HG03045 (cell line): Measurements from ENCODE around the gene ATOH8.

Experiments
- ATAC-seq: cut with Tn5 transposase; IDR thresholded peaks from one replicate; pipeline ENCODE4 v1.9.1; 2021; ENCODE audit warnings: mild to moderate bottlenecking, moderate library complexity; ENCODE audit not compliant: unreplicated experiment

Gene ATOH8

DNA sequence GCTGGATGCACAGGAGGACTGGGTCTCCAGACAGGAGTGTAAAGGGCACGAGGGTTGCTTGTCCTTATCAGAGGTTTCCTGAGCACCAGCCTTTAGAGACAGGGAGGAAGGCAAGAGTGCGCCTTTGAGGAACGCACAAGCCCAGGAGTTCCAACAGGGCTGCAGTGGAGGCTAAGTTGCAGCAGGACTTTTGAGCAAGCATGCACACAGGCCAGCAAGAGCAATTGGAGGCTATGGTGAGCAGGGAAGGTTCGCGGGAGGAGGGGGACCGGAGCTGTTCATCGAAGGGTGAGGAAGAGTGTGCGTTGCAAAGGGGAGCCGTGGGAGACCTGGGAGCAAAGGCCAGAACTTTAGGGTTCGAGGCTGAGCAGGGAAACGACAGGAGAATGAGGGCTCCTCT, 2.2 kb upstream of the ATOH8 start:
- no peak for ATAC-seq

DNA sequence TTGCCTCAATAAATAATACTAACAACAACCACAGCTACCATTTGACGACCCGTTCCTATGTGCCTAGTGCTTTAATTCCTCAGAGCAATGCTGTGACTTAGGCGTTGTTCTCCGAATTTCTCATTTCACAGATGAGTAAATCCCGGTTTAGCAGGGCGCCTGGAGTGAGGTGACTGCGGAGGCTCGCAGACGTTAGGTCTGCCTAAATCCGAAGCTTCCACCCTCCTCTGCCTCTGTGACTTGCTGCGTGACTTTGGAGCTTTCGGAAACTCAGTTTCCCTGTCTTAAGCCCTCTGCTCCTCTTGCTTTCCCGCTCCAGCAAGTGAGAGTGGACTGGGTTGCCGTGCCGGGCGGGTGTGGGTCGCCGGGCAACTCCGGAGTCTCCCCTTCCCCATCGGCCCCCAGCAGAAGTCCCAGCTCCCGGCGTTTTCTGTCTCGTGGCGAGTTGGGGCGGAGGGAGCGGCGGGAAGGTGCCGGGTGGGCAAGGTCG, 711 bp upstream of the ATOH8 start:
- no peak for ATAC-seq

DNA sequence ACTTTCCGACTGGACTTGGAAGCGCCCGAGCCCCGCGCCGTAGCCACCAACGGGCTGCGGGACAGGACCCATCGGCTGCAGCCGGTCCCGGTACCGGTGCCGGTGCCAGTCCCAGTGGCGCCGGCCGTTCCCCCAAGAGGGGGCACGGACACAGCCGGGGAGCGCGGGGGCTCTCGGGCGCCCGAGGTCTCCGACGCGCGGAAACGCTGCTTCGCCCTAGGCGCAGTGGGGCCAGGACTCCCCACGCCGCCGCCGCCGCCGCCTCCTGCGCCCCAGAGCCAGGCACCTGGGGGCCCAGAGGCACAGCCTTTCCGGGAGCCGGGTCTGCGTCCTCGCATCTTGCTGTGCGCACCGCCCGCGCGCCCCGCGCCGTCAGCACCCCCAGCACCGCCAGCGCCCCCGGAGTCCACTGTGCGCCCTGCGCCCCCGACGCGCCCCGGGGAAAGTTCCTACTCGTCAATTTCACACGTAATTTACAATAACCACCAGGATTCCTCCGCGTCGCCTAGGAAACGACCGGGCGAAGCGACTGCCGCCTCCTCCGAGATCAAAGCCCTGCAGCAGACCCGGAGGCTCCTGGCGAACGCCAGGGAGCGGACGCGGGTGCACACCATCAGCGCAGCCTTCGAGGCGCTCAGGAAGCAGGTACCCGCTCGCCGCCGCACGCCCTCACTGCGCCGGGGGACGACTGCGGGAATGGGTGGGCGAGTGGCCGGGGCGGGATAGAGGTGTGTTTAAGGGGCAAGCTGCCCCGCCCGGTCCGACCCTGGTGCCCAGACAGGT, 713 bp downstream of the ATOH8 start:
- no peak for ATAC-seq

DNA sequence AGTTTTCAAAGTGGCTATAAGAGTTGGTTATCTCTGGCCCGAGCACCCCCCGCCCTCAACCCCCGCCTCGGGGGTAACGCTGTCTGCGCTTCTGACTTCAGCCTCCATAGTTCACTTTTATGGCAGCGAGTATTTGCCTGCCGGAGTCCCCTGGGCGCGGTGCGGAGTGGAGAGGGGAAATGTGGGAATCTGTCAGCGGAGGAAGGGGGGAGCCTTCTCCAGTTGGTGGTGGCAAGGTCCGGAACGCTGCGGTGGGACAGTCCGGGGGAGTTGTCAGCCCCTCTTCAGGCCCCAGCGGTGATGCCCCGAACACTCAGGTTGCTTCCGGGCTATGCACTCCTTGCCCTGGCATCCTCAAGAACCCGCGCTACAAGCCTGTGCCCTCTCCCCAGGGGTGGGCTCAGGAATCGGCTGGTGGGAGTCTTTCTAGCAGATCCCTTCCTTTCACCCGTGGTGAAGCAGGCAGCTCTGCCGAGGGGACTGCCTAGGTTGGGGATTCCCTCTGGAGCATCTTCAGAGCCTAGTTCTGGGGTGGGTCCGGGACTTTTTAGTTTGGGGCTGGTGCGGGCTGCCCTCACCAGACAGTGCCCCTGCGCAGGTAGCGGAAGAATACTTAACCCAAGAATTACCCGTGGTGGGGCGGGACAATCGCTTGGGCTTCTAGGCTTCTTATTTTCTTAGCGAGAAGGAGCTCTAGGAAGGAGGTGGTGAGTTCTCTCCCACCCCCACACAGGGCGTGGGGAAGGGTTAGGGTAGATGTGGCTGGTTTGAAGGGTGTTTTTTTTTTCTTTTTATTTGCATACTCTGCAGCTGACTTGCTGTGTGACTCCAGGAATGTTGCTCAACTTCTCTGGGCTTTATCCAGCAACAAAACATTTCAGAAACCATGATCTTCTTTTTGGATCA, 1.6 kb downstream of the ATOH8 start:
- ATAC-seq, result no peak

DNA sequence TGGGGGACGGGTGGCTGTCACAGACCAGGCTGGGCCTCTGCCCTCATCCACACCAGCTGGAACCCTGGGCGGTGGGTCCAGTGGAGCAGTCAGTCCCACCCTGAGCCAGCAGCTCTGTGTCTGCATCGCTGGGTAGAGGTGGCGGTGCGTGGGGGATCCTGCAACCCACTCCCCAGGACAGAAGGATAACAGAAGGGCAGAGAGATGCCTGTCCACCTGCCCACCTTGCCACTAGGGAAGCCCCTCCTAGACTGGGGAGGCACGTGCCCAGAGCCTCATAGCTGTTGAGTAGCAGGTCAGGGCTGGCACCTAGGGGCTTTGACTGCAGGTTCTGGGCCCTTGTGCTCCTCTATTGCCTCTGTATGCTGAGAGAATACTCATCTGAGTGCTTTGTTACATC, 2.4 kb downstream of the ATOH8 start:
- ATAC-seq, result no peak

DNA sequence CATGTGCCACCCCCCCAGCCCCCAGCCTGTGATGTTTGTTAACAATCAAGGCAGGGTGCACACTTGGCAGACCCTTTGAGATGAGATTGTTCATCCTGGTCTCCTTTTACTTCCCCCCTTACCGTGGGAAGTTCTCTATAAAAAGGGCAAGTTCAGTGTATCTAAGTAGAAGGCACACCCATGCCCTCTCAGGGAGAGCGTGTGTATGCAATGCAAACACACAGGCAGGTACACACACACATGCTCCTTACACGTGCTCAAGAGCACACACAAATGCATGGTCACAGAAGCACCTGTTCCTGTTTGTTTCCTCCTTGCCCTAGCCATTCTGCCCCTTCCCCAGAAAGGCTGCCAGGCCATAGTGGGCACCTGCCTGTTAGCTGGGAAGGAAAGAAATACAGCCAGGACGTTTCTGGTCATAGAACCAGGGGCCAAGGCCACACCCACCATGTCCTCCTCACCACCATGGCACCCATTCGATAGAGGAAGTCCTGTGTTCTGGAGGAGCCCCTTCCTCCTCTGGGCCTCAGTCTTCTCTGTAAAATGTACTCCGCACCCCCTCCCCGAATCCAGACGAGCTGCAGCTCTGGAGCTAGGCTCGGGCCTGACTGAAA, 3.1 kb downstream of the ATOH8 start:
- ATAC-seq, result no peak

DNA sequence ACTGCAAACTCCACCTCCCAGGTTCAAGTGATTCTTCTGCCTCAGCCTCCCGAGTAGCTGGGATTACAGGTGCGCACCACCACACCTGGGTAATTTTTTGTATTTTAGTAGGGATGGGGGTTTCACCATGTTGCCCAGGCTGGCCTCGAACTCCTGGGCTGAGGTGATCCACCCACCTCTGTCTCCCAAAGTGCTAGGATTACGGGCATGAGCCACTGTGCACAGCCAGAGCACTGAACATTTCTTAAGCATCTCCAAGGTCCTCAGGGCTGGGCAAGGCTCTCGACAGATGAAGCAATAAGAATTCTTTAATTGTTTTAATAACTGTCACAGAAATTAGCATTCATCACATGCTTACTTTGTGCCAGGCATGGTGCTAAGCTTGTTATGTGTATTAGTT, 4.1 kb downstream of the ATOH8 start:
- ATAC-seq, result no peak

DNA sequence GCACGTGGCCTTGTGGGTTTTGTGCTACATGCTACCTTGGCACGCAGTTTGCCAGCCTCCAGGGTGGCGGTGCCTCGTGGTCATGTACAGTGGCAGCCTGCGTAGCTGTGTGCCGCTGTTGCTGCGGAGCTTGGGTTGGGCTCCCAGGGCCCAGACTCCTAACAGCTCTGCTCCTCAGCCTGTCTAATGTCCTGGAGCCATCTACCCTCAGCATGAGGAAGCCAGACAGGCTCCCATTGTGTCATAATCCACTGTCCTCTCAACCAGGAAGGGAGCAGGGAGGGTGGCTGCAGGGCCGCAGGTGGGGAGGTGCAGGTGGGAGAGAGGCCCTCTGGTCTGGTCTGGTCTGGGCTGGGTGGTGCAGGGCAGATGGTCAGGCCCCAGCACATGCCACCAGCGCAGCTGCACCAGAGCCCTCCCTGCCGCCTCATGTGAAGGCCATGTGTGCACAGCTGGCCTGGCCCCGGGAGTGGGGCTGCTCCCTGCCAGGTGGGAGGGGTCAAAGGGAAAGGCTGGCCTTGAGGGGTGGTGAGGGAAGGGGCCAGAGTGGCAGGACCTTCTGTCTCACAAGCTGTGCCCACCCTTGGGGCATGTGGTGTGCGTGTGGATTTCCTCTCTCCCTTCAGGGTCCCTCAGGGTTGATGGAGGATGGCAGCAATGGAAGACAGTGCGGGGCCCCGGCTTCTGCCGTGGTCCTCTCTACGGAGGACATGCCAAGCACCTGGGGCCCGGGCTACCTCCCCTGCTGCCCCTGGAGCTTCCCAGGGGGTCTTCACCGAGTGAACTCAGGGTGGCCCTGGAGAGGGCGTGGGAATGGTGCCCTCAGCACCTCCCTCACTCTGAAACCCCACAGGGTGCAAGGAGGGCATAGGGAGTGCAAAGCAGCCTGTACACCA, 4.8 kb downstream of the ATOH8 start:
- ATAC-seq, result no peak

DNA sequence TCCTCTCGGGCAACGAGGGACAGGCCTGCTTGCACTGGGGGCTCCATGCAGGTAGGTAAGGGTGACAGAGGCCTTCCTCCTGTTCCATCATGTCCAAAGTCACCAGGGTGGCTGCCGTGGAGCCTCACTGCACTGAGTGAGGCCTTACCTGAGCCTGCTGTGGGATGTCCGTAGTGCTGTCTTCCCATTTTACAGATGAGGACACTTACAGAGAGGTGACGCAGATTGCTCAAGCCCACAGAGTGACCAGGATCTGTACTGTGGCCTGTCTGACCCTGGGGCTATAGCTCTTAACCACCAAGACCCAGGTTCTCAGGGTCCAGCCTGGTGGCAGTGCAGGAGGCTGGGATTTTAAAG, 5.4 kb downstream of the ATOH8 start:
- no peak for ATAC-seq

DNA sequence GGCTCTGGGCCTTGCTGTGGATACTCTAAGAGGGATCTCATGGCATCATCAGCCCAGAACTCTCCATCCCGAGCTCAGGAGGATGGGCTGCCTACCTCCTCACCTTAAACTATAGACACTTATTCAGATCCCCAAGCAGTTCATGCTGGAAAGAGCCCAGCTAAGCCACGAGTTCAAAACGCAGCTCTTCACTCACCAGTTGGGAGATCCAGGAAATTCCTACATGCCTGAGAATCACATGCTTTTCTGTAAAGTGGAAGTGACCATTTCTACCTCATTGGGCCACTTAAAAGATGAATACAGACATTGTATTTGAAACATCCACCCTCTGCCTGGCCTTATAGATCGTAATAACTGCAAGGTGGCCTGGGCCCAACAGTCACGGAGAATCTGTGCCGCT, 6.6 kb downstream of the ATOH8 start:
- no peak for ATAC-seq

DNA sequence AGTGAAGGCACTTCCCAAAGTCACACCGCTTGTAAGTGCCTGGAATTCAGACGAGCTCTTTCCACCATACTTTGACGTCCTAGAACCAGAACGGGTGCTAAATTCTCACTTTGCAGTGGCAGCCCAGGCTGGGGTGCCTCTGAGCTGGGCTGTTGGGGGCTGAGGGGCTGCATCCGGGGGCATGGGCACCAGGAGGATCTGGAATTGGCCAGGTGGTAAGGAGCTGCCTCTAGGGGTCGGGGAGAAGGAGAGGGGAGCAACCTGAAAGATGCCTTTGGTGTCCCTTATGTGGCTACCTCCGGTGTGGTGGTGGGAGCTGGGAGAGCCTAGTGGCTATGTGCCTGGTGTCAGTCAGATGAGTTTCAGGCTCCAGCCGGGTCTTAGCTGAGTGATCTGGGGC, 7.1 kb downstream of the ATOH8 start:
- no peak for ATAC-seq

DNA sequence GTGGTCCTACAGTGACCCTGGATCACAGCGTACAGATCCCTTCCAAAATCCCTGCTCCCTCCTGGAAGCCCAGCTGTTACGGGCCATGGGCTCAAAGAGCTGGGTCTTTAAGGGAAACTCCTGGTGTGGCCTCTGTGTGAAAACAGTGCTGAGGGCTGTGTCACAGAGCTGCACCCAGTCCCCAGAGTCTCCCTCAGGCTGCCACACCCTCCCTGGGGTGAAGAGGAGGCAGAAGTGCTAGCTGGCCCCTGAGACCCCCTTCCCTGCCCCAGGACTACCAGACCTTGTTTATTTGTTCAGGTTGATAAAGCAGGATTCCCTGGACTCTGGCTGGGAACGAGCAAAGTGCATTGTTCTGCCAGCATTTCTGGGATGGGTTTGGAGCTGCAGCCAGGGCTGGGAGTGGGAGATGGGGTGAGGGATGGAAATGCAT, 7.7 kb downstream of the ATOH8 start:
- ATAC-seq, result no peak

DNA sequence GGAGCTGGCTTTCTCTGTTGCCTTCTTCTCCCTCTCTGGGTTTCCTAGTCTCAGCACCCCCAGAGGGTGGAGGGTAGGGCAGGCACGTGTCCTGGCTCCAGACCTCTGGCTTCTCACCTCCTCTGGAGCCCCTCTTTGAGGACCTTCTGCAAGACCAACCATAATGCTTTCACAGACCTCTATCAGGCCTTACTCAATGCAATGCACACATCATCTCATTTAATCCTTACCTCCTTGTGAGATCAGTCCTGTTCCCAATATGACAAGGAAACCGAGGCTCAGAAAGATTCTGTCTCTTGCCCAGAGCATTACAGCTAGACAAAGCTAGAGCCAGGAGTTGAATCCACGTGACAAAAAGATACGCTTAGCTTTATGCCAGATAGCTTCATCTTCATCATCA, 8.2 kb downstream of the ATOH8 start:
- no peak for ATAC-seq

DNA sequence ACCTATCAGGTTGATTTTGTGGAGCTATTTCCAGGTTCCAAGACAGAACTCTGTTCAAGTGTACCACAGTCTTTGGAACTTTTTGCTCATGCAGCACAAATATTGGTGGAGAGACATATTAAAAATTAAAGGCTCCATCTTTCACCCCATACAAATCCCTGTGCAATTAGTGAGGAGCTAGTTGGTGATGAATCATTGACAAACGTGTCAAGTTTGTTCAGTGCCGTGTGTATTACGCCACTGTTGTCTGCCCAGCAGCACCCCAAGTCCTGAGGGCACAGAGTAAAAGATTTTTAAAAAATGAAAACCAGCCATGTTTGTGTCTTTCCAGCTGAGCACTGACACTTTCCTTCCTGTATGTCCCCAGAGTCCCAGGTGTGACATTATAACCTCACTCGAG, 9.3 kb downstream of the ATOH8 start:
- no peak for ATAC-seq

DNA sequence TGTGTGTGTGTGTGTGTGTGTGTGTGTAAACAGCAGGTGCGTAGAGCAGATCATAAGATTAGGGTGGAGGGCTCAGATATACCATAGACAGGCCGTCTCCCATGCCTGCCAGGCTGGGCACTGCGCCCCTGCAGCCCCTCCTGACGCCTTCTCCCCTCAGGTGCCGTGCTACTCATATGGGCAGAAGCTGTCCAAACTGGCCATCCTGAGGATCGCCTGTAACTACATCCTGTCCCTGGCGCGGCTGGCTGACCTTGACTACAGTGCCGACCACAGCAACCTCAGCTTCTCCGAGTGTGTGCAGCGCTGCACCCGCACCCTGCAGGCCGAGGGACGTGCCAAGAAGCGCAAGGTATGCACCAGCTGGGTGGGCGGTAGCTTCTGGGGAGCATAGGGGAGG, 10.0 kb downstream of the ATOH8 start:
- no peak for ATAC-seq

DNA sequence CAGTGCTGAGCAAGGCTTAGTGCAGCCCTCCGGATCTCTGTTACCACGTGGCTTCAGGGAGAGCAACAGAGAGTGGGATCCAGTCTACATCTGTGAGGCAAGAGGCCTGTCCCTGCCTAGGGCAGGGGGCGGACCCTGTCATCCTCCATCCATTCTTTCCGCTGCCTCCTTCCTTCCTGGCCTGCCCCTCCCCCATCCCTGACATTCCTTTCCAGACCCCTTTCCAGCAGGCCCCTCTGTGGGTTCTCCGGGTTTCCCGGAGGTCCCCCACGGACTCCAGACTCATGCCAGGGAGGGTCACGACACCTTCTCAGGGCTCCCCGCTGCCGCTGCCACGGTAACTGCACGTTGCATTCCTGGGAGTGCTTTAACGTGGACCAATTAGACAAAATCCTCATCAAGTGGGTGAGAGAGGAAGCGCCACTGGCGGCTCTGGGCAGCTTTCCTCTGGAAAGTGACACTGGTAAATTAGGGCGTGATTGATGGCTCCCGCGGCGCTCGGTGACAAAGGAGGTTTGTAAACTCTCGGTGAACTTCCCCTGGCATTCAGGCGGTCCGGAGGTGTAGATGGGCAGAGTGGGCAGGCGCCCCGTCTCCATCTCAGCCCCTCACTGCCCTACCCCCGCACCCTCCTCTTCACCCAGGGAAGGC, 11.4 kb downstream of the ATOH8 start:
- ATAC-seq, result no peak

DNA sequence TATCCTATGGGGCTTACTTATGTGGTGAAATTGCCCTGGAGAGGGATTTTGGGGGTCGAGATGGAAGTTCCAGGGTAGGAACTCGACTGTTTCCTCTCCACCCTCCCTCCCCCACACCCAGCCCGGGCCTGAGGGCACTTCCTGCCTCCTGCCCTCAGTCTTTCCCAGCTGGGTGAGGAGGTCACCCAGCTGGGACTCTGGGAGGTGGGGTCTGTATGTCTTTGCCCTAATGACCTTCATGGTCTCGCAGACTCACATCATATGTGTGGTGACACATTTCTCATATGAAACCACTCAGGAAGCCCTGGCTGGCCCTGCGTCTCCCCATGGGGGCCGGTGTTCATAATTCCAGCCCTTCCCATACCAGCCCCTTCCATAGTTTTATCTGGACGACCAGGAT, 12.4 kb downstream of the ATOH8 start:
- ATAC-seq, result no peak

DNA sequence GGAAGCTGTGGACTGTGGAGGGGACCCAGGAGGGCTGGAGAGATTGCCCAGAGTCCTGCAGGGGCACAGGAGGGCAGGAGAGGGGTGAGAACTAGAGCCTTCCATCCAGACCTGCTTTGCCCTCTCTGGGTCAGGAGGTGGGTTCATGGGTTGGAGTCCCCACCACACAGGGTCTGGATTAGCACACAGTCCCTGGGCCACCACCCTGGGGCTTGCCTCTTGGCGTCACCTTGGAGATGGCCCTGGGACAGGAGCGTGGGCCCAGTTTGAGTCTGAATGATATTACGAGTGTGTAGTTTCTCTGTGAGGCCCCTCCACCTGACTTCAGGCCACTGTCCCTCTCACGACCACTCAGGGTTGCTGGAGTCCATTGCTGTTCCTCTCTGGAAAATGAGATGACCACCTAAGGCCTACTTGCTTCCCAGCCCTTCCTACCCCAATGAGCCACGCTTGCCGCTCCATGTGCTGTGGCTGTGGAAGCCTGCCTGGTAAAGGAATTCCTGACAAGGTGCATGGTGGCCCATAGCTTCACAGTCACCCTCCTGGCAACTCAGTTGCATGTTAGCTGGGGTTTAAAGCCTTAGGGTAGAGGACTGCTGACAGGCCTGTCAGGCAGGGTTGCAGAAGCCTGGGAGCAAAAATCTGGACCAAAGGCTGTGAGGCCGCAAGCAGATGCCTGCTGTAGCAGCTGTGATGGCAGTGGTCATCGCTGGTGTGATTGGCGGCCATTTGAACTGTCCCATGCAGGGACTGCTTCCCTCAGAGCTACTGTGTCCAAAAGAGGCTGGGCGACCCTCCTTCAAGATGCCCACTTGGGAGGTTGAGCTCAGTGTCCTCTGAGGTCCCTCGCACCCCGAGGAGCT, 14.2 kb downstream of the ATOH8 start:
- ATAC-seq, result no peak

DNA sequence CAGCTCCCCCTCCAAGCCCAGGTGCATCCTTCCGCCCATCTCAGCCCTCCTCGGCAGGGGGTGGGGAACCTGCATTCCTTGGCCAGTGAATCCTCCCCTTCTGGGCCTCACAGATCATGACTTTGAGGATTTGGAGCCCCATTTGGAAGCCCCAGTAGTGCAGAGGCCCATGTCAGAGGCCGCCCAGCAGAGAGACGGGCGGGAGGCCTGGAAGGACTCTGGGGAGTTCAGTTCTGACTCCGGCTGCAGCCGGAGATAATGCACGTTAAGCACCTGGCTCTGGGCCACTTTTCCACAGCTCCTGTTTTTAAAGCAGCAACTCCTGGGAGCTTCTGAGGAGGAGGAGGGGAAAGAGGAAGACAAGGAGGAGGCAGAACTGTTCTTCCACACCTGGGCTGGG, 14.9 kb downstream of the ATOH8 start:
- no peak for ATAC-seq
